ENCODE results near the gene ABCC3.
A peak's percentile ranks its signal among the peaks of the same experiment; 100 is the strongest.
"Not testable (repeated sequence)": the region's sequence is repeated elsewhere in the genome, so short reads cannot be mapped to it uniquely, and the experiment has no call there.

The ABCC3 gene

GRCh38 chr17:50677851-50678375 is 43.2 kb downstream of the ABCC3 start:
- DNase-seq (ENCODE audit: low read depth, low spot score) = no peak
- TF ChIP-seq EZH2 (IDR thresholded peaks at IDR 0.05) (no peak), FOXP2 (optimal IDR thresholded peaks at IDR 0.05; ENCODE audit: control extremely low read depth, extremely low read length, insufficient read depth) (no peak), POLR2AphosphoS5 (IDR thresholded peaks at IDR 0.05; ENCODE audit: borderline replicate concordance, low read depth, low read length) (no peak)
- Histone ChIP-seq H3K27ac (no peak overlapping the region), H3K4me3 (no peak overlapping the region), H3K36me3 (ENCODE audit: insufficient read depth, low read length) (no peaks in the 10 kb centered on the region), H3K9me3 (ENCODE audit: low read depth, low read length) (no peaks in the 10 kb centered on the region), H3K9ac (ENCODE audit: insufficient read length) (no peak overlapping the region)

DNA sequence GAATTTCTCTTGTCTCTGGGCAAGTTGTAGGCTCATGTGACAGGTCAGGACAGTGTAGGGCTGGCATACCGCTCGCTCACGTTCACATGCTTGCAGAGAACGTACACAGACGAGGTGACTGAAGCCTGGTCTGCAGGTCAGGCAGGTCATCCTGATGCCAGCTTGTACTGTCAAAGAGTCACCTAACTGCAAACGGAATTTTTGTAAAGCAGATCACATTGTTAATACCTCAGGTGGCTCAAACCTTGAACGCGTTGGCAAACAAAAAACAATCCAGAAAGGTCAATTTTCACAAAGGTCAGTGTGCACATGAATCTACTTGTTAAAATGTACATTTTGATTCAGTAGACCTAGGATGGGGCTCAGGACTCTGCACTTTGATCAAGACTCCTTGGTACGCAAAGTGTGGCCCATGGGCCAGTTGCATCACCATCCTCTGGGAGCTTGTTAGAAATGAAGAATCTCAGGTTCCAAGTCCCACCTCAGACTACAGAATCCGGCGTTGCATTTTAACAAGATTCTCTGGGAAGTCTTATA is 44.4 kb downstream of the ABCC3 start:
- Histone ChIP-seq H3K9me3 (ENCODE audit: low read depth, low read length) (no peaks in the 10 kb centered on the region), H3K36me3 (ENCODE audit: insufficient read depth, low read length) (no peaks in the 10 kb centered on the region), H3K4me3 (no peak overlapping the region), H3K9ac (ENCODE audit: insufficient read length) (no peak overlapping the region), H3K27ac (no peak overlapping the region)
- TF ChIP-seq POLR2AphosphoS5 (IDR thresholded peaks at IDR 0.05; ENCODE audit: borderline replicate concordance, low read depth, low read length) (no peak), FOXP2 (optimal IDR thresholded peaks at IDR 0.05; ENCODE audit: control extremely low read depth, extremely low read length, insufficient read depth) (no peak), EZH2 (IDR thresholded peaks at IDR 0.05) (no peak)
- DNase-seq (ENCODE audit: low read depth, low spot score) = no peak

DNA sequence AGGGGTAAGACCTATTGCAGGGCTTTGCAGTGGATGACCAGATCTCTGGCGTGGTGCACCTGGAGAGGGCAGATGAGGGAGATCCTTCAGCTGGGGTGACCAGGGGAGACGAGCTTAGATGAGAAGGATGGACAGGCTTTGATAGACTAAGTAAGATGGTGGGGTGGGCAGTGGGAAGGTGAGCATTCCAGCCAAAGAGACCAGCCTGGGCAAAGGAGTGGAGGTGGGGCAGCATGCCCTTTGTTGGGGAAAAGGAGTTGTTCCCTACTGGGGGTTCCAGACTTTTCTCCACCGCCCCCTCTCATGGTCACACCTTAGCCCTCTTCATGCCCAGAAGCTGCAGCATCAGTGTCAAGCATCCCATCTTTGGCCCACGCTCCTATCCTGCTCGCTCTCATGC is 45.4 kb downstream of the ABCC3 start:
- H3K36me3 ChIP-seq (ENCODE audit: insufficient read depth, low read length) = no peaks in the 10 kb centered on the region
- no peaks in the 10 kb centered on the region for H3K9me3 ChIP-seq (ENCODE audit: low read depth, low read length)
- no peak overlapping the region for H3K27ac ChIP-seq
- no peak overlapping the region for H3K4me3 ChIP-seq
- TF ChIP-seq POLR2AphosphoS5 (IDR thresholded peaks at IDR 0.05; ENCODE audit: borderline replicate concordance, low read depth, low read length) (no peak), EZH2 (IDR thresholded peaks at IDR 0.05) (no peak), FOXP2 (optimal IDR thresholded peaks at IDR 0.05; ENCODE audit: control extremely low read depth, extremely low read length, insufficient read depth) (no peak)
- no peak overlapping the region for H3K9ac ChIP-seq (ENCODE audit: insufficient read length)
- no peak for DNase-seq (ENCODE audit: low read depth, low spot score)

- H3K9me3 ChIP-seq (ENCODE audit: low read depth, low read length); H3K9ac ChIP-seq (ENCODE audit: insufficient read length); H3K36me3 ChIP-seq (ENCODE audit: insufficient read depth, low read length); DNase-seq (ENCODE audit: low read depth, low spot score); H3K27ac ChIP-seq: not testable (repeated sequence)
- peak overlapping the region; percentile 44; the same call in 1 of the 2 replicates for H3K4me3 ChIP-seq
Measured at GRCh38 chr17:50680543-50681262, 46.0 kb downstream of the ABCC3 start.

DNA sequence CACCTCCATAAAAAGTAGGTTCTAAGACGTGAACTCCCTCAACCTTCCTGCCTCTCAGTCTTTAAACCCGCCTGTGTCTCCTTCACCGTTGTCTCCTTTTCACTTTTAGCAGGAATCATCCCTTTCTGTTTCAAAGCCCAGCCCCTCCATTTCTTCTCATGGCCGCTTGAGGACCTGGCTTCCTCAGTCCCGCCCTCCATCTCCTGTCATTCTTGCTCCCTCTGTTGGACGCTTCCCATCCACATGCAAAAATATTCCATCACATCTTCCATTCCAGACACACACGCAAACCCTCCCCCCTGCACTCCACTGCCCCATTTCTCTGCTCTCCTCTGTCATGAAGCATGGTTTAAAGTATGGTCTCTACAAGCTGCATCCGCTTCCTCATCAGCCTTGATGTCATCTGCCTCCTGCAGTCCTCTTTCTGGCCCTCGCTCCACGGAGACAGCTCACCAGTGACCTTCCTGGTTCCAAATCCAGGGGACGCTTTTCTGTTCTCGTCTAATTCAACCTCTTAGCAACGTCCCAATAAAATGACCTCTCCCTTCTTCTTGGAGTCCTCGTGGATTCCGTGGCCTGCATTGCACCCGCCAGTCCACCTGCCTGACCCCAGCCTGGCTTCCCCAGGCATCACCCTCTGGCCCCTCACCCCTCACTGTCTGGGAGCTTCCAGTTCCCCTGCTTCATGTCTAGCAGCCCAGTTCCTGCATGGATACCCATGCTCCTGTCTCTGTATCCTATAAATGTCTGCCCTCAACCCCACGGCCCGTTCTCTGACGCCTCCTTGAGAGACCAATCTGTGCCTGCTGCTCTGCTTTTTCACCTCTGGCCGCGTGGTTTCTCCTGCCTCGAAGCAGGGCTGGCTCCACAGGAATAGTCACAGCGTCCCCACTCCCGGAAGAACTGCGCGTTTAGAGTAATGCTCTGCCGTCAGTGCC is 46.9 kb downstream of the ABCC3 start:
- DNase-seq (ENCODE audit: low read depth, low spot score) = peak; percentile 42

GRCh38 chr17:50682441-50682840 is 47.8 kb downstream of the ABCC3 start:
- Histone ChIP-seq H3K4me3 (no peak overlapping the region), H3K36me3 (ENCODE audit: insufficient read depth, low read length) (no peaks in the 10 kb centered on the region)

More for the DNA sequence above, 46.9 kb downstream of the ABCC3 start:
- no peak for TF ChIP-seq EZH2 (IDR thresholded peaks at IDR 0.05)
- no peak for TF ChIP-seq FOXP2 (optimal IDR thresholded peaks at IDR 0.05; ENCODE audit: control extremely low read depth, extremely low read length, insufficient read depth)
- no peak for TF ChIP-seq POLR2AphosphoS5 (IDR thresholded peaks at IDR 0.05; ENCODE audit: borderline replicate concordance, low read depth, low read length)
- no peak overlapping the region for H3K27ac ChIP-seq
- H3K9ac ChIP-seq (ENCODE audit: insufficient read length) = no peak overlapping the region
- H3K36me3 ChIP-seq (ENCODE audit: insufficient read depth, low read length) = no peaks in the 10 kb centered on the region
- H3K9me3 ChIP-seq (ENCODE audit: low read depth, low read length) = no peaks in the 10 kb centered on the region
- peak overlapping the region; percentile 44; the same call in 1 of the 2 replicates for H3K4me3 ChIP-seq

DNA sequence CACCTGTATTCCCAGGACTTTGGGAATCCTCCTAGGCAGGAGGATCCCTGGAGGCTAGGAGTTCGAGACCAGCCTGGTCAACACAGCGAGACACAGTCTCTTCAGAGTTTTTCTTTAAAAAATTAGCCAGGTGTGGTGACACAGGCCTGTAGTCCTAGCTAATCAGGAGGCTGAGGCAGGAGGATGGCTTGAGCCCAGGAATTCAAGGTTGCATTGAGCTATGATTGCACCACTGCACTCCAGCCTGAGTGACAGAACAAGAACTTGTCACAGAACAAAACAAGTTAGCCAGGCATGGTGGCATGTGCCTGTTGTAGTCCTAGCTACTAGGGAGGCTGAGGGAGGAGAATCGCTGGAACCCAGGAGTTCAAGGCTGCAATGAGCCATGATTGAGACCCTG is 48.3 kb downstream of the ABCC3 start:
- H3K4me3 ChIP-seq = no peak overlapping the region
- H3K9ac ChIP-seq (ENCODE audit: insufficient read length) = no peak overlapping the region
- no peaks in the 10 kb centered on the region for H3K36me3 ChIP-seq (ENCODE audit: insufficient read depth, low read length)
- H3K27ac ChIP-seq = no peak overlapping the region
- no peak for DNase-seq (ENCODE audit: low read depth, low spot score)
- TF ChIP-seq FOXP2 (optimal IDR thresholded peaks at IDR 0.05; ENCODE audit: control extremely low read depth, extremely low read length, insufficient read depth) (no peak), POLR2AphosphoS5 (IDR thresholded peaks at IDR 0.05; ENCODE audit: borderline replicate concordance, low read depth, low read length) (no peak), EZH2 (IDR thresholded peaks at IDR 0.05) (no peak)
- H3K9me3 ChIP-seq (ENCODE audit: low read depth, low read length) = no peaks in the 10 kb centered on the region

More at GRCh38 chr17:50682441-50682840, 47.8 kb downstream of the ABCC3 start:
- TF ChIP-seq POLR2AphosphoS5 (IDR thresholded peaks at IDR 0.05; ENCODE audit: borderline replicate concordance, low read depth, low read length) (no peak), EZH2 (IDR thresholded peaks at IDR 0.05) (no peak), FOXP2 (optimal IDR thresholded peaks at IDR 0.05; ENCODE audit: control extremely low read depth, extremely low read length, insufficient read depth) (no peak)
- H3K9me3 ChIP-seq (ENCODE audit: low read depth, low read length) = no peaks in the 10 kb centered on the region
- no peak for DNase-seq (ENCODE audit: low read depth, low spot score)
- no peak overlapping the region for H3K9ac ChIP-seq (ENCODE audit: insufficient read length)
- no peak overlapping the region for H3K27ac ChIP-seq
